ENCODE results near the gene SNCB. TPM values are rescaled to one million over a fixed set of nuclear protein-coding genes. Genes with fewer than 3 reads are reported as not detected.

SNCB gene
- total and polyA plus RNA-seq, 2 of the 13 experiments (the other 11 are each of a cell fraction or from before 2014, with no cell fraction given), result not detected

GRCh38 chr5:176677209-176677939 lies 47.0 kb upstream of the SNCB start:
- CTCF ChIA-PET (ENCODE audit: low intra/inter-chr PET ratio, low total read pairs), result no interaction called here
- in situ Hi-C loops (cut with HindIII; ENCODE audit: extremely low pct_ligation_motif_present, low pct_unique_long_range_greater_than_20kb), result no loop called here
- no peak for TF ChIP-seq CREB3 (CRISPR knock-in tag; IDR thresholded peaks at IDR 0.05)
- no peak for TF ChIP-seq ZNF747 (CRISPR knock-in tag; IDR thresholded peaks at IDR 0.05; ENCODE audit: borderline replicate concordance)
- no peak for TF ChIP-seq ZSCAN12 (CRISPR knock-in tag; IDR thresholded peaks at IDR 0.05)
- no peak for TF ChIP-seq ARID3A (IDR thresholded peaks at IDR 0.05; ENCODE audit: low read depth, low read length)
- no peak for TF ChIP-seq FOXA3 (CRISPR knock-in tag; IDR thresholded peaks at IDR 0.05)
- no peak for TF ChIP-seq MIER2 (CRISPR knock-in tag; IDR thresholded peaks at IDR 0.05)
- no peak for TF ChIP-seq ZNF652 (CRISPR knock-in tag; IDR thresholded peaks at IDR 0.05; ENCODE audit: borderline replicate concordance, low read depth)
- peak; percentile 69 for TF ChIP-seq ZFX (CRISPR knock-in tag; IDR thresholded peaks at IDR 0.05; ENCODE audit: low read depth)
- TF ChIP-seq PPARG (CRISPR knock-in tag; conservative IDR thresholded peaks at IDR 0.05), result no peak
- TF ChIP-seq ZC3H4 (CRISPR knock-in tag; IDR thresholded peaks at IDR 0.05; ENCODE audit: borderline replicate concordance), result no peak
- TF ChIP-seq ETV5 (CRISPR knock-in tag; IDR thresholded peaks at IDR 0.05; ENCODE audit: borderline replicate concordance), result no peak
- TF ChIP-seq, protein P1, sequence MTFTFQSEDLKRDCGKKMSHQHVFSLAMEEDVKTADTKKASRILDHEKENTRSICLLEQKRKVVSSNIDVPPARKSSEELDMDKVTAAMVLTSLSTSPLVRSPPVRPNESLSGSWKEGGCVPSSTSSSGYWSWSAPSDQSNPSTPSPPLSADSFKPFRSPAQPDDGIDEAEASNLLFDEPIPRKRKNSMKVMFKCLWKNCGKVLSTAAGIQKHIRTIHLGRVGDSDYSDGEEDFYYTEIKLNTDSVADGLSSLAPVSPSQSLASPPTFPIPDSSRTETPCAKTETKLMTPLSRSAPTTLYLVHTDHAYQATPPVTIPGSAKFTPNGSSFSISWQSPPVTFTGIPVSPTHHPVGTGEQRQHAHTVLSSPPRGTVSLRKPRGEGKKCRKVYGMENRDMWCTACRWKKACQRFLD (CRISPR knock-in tag; IDR thresholded peaks at IDR 0.05; ENCODE audit: borderline replicate concordance), result no peak
- no peak for TF ChIP-seq BRCA1 (CRISPR knock-in tag; IDR thresholded peaks at IDR 0.05)
- no peak for TF ChIP-seq MATR3 (CRISPR knock-in tag; IDR thresholded peaks at IDR 0.05)
- TF ChIP-seq SSRP1 (CRISPR knock-in tag; IDR thresholded peaks at IDR 0.05), result no peak
- TF ChIP-seq ZNF709 (CRISPR knock-in tag; IDR thresholded peaks at IDR 0.05), result no peak
- no peak for TF ChIP-seq HHEX (CRISPR knock-in tag; IDR thresholded peaks at IDR 0.05)
- TF ChIP-seq TCF7 (IDR thresholded peaks at IDR 0.05; ENCODE audit: low read depth), result no peak
- TF ChIP-seq, protein P2, sequence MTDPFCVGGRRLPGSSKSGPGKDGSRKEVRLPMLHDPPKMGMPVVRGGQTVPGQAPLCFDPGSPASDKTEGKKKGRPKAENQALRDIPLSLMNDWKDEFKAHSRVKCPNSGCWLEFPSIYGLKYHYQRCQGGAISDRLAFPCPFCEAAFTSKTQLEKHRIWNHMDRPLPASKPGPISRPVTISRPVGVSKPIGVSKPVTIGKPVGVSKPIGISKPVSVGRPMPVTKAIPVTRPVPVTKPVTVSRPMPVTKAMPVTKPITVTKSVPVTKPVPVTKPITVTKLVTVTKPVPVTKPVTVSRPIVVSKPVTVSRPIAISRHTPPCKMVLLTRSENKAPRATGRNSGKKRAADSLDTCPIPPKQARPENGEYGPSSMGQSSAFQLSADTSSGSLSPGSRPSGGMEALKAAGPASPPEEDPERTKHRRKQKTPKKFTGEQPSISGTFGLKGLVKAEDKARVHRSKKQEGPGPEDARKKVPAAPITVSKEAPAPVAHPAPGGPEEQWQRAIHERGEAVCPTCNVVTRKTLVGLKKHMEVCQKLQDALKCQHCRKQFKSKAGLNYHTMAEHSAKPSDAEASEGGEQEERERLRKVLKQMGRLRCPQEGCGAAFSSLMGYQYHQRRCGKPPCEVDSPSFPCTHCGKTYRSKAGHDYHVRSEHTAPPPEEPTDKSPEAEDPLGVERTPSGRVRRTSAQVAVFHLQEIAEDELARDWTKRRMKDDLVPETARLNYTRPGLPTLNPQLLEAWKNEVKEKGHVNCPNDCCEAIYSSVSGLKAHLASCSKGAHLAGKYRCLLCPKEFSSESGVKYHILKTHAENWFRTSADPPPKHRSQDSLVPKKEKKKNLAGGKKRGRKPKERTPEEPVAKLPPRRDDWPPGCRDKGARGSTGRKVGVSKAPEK (CRISPR knock-in tag; IDR thresholded peaks at IDR 0.05; ENCODE audit: borderline replicate concordance), result peak; percentile 72; the same call in 1 of the 2 replicates

More at GRCh38 chr5:176677209-176677939, 47.0 kb upstream of the SNCB start:
- intact Hi-C loops (cut with micrococcal nuclease; ENCODE audit: unreplicated experiment), result no loop called here
- no peaks in the 10 kb centered on the region for H3K9me3 ChIP-seq (ENCODE audit: low read length)
- peak; percentile 62 for DNase-seq (ENCODE audit: low spot score)
- no peaks in the 10 kb centered on the region for H4K20me1 ChIP-seq (ENCODE audit: insufficient read depth, low read length)
- no TSS peak for BruUV-seq (replicated peaks)
- H3K79me2 ChIP-seq (ENCODE audit: insufficient read depth, low read length), result no peaks in the 10 kb centered on the region
- no peak overlapping the region for H3K9ac ChIP-seq (ENCODE audit: insufficient read depth, low read depth, low read length)
- POLR2A ChIA-PET, result interaction anchor here (1.5 kb wide), 1 partner anchor 17 kb away, joined by 3 read pairs; no protein-coding TSS in a partner anchor
- peak; percentile 87 for FAIRE-seq
- 27% methylated on average over 7 of the region's 12 CpGs for WGBS (ENCODE audit: low lambda C conversion rate)
- H3K4me3 ChIP-seq (replicated peaks in 1 of 3; ENCODE audit: insufficient read depth in 1 of 3, low read depth in 2 of 3, low read length in 3 of 3), result peak overlapping the region in 1 of 3 experiments; percentile 53; a peak in 2 of 6 replicates
- H2AFZ ChIP-seq (ENCODE audit: low read length), result no peak overlapping the region
- ATAC-seq, result peak; percentile 89
- H3K27ac ChIP-seq (ENCODE audit: extremely low read length, insufficient read depth, low read length), result peak overlapping the region; percentile 12
- peak overlapping the region; percentile 55 for H3K4me2 ChIP-seq (ENCODE audit: low read depth, low read length)
- peaks cover 5 to 14% of the 10 kb centered on the region in 2 experiments; a peak in 4 of 5 replicates for H3K27me3 ChIP-seq (ENCODE audit: control insufficient read depth in 1 of 2, insufficient read depth in 2 of 2, low read length in 2 of 2)
- H3K36me3 ChIP-seq (replicated peaks in 1 of 2; ENCODE audit: control insufficient read depth in 1 of 2, insufficient read depth in 2 of 2, low read length in 2 of 2), result no peaks in the 10 kb centered on the region
- peaks cover 39% of the 10 kb centered on the region for H3K4me1 ChIP-seq (ENCODE audit: insufficient read depth, low read length)
